Cardiac fibroblast (primary cell): ENCODE results near the gene NENF.
A peak's percentile ranks its signal among the peaks of the same experiment; 100 is the strongest.

Experiments used
- DNase-seq, 2 donors: peaks; one replicate each; pipeline versions ENCODE4 v3.0.0 to v3.0.0-alpha.2; 2010; ENCODE audit warnings: low read depth in 2 of 2
- H3K4me3 ChIP-seq, 2 donors: replicated peaks in 1 of 2; 1 replicate in 1 of 2; 2 replicates in 1 of 2; pipeline ENCODE4 v1.5.1; 2011; ENCODE audit warnings: low read depth in 2 of 2, low read length in 2 of 2, mild to moderate bottlenecking in 2 of 2, moderate library complexity in 1 of 2
- TF ChIP-seq, protein P1 (sequence below): IDR thresholded peaks from one replicate; pipeline ENCODE4 v1.5.1; 2011; ENCODE audit warnings: low read depth, mild to moderate bottlenecking, low read length, inconsistent platforms

NENF gene

DNA sequence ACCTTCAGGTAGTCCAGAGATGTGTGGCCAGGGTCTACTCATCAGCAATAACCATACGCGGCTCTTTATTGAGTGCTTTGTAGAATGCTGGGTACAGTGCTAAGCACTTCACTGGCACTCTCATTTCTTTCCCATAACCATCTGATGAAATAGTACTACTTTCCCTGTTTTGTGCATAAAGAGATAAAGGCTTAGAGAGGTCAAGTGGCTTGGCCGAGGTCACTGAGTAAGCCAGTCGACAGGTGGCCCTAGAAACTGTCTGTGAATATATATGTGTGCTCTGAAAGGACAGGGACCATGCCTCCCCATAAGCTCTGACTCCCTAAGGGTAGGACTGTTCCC lies 52.8 kb downstream of the NENF start:
- TF ChIP-seq, protein P1, sequence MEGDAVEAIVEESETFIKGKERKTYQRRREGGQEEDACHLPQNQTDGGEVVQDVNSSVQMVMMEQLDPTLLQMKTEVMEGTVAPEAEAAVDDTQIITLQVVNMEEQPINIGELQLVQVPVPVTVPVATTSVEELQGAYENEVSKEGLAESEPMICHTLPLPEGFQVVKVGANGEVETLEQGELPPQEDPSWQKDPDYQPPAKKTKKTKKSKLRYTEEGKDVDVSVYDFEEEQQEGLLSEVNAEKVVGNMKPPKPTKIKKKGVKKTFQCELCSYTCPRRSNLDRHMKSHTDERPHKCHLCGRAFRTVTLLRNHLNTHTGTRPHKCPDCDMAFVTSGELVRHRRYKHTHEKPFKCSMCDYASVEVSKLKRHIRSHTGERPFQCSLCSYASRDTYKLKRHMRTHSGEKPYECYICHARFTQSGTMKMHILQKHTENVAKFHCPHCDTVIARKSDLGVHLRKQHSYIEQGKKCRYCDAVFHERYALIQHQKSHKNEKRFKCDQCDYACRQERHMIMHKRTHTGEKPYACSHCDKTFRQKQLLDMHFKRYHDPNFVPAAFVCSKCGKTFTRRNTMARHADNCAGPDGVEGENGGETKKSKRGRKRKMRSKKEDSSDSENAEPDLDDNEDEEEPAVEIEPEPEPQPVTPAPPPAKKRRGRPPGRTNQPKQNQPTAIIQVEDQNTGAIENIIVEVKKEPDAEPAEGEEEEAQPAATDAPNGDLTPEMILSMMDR: no peak
- no peak for DNase-seq
- H3K4me3 ChIP-seq: no peak overlapping the region

DNA sequence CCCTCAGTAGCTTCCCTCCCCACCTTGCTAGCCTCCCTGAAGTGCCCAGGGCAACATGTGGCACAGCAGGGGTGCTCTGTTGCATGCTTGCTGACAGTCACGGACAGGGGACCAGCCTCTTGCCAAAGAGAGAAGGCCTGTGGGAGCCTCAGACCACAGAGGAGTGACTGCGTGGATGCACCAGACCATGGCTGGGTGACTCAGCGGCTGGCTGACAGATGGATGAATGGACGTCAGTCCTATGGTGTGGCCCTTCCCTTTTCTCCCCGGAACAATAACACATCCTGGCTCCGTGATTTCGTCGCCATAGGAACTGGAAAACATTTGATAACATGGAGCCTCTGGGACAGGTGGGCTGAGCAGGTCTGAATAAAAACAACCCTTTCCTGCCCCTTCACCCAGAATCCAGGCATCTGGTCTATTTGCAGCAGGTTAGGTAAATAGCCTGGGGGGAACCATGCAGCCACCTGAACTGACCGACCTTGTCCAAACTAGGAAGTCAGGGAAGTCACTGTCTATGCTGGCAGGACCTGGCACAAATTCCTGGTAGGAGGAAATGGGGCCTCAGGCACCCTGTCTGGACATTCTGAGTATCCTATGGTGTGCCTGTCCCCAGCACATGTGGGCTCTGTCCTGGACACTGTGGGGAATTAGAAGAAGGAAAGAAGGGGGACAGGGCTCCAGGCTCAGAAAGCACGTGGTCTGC lies 53.3 kb downstream of the NENF start:
- H3K4me3 ChIP-seq: no peak overlapping the region
- peak; percentile 87 to 97 for DNase-seq
- TF ChIP-seq, protein P1: no peak

DNA sequence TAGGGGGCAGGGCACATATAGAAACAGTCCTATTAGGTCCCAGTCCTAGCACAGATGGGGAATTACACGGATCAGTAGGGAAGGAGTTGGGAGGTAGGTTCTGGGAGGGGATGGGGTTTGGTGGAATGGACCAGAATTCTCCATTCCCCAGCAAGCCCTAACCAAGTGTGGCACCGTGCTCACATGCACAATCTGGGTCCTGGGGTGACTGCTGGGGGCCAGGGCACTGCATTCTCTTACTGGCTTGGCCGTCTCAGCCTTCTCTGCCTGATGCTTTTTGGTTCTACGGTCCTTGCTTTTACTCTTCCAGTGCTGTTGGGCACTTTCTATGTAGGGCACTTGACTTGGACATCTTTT lies 53.9 kb downstream of the NENF start:
- no peak overlapping the region for H3K4me3 ChIP-seq
- DNase-seq: no peak
- TF ChIP-seq, protein P1: no peak

DNA sequence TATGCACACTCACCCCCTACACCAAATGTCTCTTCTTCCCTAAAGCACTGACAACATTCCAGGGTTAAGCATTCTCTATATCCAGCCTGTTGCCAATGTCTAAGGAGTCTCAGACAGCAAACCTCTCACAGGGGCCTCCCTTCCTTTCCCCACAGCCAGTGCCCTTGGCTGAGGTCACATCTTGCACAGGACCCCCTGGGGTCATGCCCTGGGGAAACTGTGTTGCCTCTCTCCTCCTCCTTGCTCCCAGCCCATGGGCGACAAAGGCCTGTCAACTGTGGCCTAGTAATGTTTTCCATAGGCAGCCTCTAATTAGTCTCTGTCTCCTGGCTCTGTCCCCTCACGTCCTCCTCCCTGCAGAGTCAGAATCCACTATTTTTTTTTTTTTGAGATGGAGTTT lies 54.6 kb downstream of the NENF start:
- no peak overlapping the region for H3K4me3 ChIP-seq
- no peak for DNase-seq
- TF ChIP-seq, protein P1: no peak

DNA sequence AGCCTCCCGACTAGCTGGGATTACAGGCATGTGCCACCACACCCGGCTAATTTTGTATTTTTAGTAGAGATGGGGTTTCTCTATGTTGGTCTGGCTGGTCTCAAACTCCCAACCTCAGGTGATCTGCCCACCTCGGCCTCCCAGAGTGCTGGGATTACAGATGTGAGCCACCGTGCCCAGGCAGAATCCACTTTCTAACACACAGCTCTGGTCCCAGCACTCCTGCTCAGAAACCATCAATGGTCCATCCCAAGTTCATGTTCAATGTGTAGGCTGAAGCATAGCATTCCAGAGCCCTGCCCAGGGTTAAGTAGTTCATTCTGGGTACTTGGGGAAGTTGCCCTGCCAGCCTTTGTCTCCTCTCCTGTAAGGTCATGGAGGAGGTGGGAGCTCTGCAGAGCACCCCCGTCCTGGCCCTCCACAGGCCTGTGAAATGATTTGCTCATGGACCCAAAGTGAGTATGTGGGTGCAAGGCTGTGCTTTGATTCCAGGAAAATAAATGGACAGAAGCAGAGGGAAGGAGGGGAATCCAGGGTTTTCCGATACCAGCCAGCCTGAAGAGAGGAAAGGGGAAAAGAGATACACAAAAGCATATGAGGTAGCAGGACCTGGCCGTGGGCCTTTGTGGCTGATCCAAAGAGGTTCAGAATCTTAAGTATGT lies 55.2 kb downstream of the NENF start:
- DNase-seq: no peak
- no peak overlapping the region for H3K4me3 ChIP-seq
- TF ChIP-seq, protein P1: no peak

DNA sequence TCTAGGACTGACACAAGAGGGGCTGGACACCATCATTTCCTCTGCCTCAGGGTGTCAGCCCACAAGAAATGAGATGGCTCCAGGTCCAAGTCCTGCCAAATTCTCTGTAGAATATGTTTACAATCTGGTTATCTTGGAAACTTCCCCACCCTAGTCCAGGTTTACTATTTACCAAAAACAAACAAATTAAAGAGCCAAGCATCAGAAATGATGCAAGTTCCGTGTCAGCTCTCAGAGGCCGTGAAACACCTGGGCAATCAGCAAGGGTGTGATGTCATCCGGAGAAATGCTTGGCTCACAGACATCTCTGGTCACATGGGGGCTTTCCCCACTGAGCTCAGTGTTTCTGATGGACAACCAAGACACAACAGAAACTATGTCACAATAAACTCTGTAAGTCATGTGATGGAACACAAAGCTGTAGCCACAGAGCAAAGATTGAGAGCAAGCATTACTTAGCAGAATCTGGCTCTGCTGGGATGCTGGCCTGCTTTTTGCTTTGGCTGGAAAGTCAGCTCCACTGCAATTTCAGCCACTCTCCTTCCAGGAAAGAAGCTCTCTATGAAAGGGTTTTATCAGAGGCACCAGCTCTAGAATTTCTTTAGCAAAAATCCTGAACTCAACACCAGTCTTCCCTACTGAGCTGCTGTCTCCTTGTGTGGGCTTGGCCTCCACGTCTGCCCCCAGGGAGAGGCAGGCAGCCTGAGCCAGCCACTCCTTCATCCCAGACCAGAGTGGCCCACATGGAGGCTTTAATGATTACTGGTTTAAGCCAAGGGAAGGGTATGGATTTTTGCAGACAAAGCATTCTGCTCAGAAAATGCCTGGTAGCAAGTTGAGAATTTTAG lies 55.9 kb downstream of the NENF start:
- TF ChIP-seq, protein P1: no peak
- H3K4me3 ChIP-seq: no peak overlapping the region
- peak; percentile 91 to 93 for DNase-seq
